ENCODE results near the gene MMP15. TPM values are rescaled to one million over a fixed set of nuclear protein-coding genes. Genes with fewer than 3 reads are reported as not detected.

MMP15 gene
- total and polyA plus RNA-seq, 2 donors (not counting 3 experiments of a cell fraction or from before 2014, with no cell fraction given), result 12.6 to 16.0 TPM

DNA sequence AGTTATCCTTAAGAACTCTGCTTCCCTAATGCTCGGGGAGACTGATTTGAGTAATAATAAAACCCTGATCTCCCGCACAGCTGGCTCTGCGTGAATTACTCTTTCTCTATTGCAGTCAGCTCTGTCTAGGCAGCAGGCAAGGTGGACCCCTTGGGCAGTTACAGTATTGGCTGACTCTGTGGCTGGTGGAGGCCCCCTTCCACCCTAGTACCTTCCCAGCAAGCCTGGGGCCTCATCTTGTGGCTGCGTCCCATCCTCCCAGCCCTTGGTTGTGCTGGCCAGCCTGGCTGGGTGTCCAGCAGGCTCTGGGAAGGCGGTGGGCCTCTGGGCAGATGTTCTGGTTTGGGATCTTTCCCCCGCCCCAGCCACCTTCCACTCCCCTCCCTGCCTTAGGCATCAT, 59.1 kb downstream of the MMP15 start:
- no peak overlapping the region for H3K9ac ChIP-seq (replicated peaks; ENCODE audit: extremely low read depth, insufficient read depth, low read length)
- no peaks in the 10 kb centered on the region for H4K20me1 ChIP-seq (replicated peaks; ENCODE audit: control insufficient read depth, extremely low read depth, insufficient read depth, low read length)
- CTCF ChIA-PET, result interaction anchor here (0.9 kb wide), 2 partner anchors 9 to 13 kb away, joined by 3 to 4 read pairs; no protein-coding TSS in a partner anchor
- H3K9me3 ChIP-seq (replicated peaks; ENCODE audit: control insufficient read depth, insufficient read depth, low read length), result no peaks in the 10 kb centered on the region
- H3K4me3 ChIP-seq (replicated peaks in 1 of 3; ENCODE audit: insufficient read depth in 1 of 3, low read depth in 1 of 3, low read length in 3 of 3), result no peak overlapping the region
- H3K4me1 ChIP-seq (ENCODE audit: control insufficient read depth, extremely low read depth, insufficient read depth, low read length), result peaks cover 22% of the 10 kb centered on the region
- DNase-seq (ENCODE audit: low read depth, low spot score) (no peak), FAIRE-seq (no peak)
- H2AFZ ChIP-seq (ENCODE audit: low read depth, low read length), result no peak overlapping the region
- POLR2A ChIA-PET, result interaction anchor here (0.6 kb wide), 1 partner anchor 435 kb away, joined by 3 read pairs; no protein-coding TSS in a partner anchor
- no peaks in the 10 kb centered on the region for H3K36me3 ChIP-seq (ENCODE audit: control insufficient read depth in 2 of 2, extremely low read depth in 1 of 2, insufficient read depth in 2 of 2, low read length in 2 of 2)
- H3K9me1 ChIP-seq (replicated peaks; ENCODE audit: control insufficient read depth, extremely low read depth, insufficient read depth, low read length), result no peaks in the 10 kb centered on the region
- no peak overlapping the region for H3K4me2 ChIP-seq (ENCODE audit: insufficient read depth, low read length)
- intact Hi-C loops (cut with micrococcal nuclease), result no loop called here
- H3K27me3 ChIP-seq (ENCODE audit: control insufficient read depth in 2 of 2, insufficient read depth in 2 of 2, low read length in 2 of 2), result no peaks in the 10 kb centered on the region
- H3K79me2 ChIP-seq (ENCODE audit: control insufficient read depth, insufficient read depth, low read length), result no peaks in the 10 kb centered on the region
- TF ChIP-seq MYC (IDR thresholded peaks at IDR 0.05; ENCODE audit: low read depth, low read length) (no peak), JUN (IDR thresholded peaks at IDR 0.05; ENCODE audit: borderline replicate concordance, insufficient read depth, insufficient read length, low read depth) (no peak), POLR2AphosphoS5 (IDR thresholded peaks at IDR 0.05; ENCODE audit: insufficient read depth, low read depth, low read length) (no peak), FOS (IDR thresholded peaks at IDR 0.05; ENCODE audit: borderline replicate concordance, insufficient read depth, low read length) (no peak), GATA2 (IDR thresholded peaks at IDR 0.05; ENCODE audit: insufficient read depth, insufficient read length, low read depth, low read length) (no peak), POLR2A (IDR thresholded peaks at IDR 0.05; ENCODE audit: low read depth, low read length) (no peak), EZH2 (IDR thresholded peaks at IDR 0.05; ENCODE audit: borderline replicate concordance, low read depth, low read length, severe bottlenecking) (no peak)
- TF ChIP-seq, protein P1, sequence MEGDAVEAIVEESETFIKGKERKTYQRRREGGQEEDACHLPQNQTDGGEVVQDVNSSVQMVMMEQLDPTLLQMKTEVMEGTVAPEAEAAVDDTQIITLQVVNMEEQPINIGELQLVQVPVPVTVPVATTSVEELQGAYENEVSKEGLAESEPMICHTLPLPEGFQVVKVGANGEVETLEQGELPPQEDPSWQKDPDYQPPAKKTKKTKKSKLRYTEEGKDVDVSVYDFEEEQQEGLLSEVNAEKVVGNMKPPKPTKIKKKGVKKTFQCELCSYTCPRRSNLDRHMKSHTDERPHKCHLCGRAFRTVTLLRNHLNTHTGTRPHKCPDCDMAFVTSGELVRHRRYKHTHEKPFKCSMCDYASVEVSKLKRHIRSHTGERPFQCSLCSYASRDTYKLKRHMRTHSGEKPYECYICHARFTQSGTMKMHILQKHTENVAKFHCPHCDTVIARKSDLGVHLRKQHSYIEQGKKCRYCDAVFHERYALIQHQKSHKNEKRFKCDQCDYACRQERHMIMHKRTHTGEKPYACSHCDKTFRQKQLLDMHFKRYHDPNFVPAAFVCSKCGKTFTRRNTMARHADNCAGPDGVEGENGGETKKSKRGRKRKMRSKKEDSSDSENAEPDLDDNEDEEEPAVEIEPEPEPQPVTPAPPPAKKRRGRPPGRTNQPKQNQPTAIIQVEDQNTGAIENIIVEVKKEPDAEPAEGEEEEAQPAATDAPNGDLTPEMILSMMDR (IDR thresholded peaks at IDR 0.05; ENCODE audit: extremely low read depth in 1 of 2, insufficient read depth in 1 of 2, low read depth in 1 of 2, low read length in 2 of 2), result no peak
- TF ChIP-seq, protein P2, sequence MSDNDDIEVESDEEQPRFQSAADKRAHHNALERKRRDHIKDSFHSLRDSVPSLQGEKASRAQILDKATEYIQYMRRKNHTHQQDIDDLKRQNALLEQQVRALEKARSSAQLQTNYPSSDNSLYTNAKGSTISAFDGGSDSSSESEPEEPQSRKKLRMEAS (IDR thresholded peaks at IDR 0.05; ENCODE audit: insufficient read depth, insufficient read length), result no peak
- no TSS peak for BruUV-seq (replicated peaks)
- H3K27ac ChIP-seq (ENCODE audit: insufficient read depth, low read depth, low read length), result no peak overlapping the region
- dilution Hi-C loops (cut with MboI; ENCODE audit: extremely low pct_ligation_motif_present, low sequenced_read_pairs), result no loop called here

Data from endothelial cell of umbilical vein (primary cell).